Neuronal stem cell (in vitro differentiated cells): Measurements from ENCODE around the gene IPO4.

Experiments used
- DNase-seq: peaks from one replicate; pipeline ENCODE4 v3.0.0-alpha.2; 2013; ENCODE audit warnings: low spot score
- H2AFZ ChIP-seq: one replicate; pipeline ENCODE4 v1.6.1; 2013; ENCODE audit warnings: mild to moderate bottlenecking, low read length, inconsistent platforms
- H2AK5ac ChIP-seq: 2 replicates; pipeline ENCODE4 v1.6.1; 2013; ENCODE audit warnings: low read depth, mild to moderate bottlenecking, inconsistent platforms, low read length, moderate library complexity, mixed read lengths
- H2BK120ac ChIP-seq: 2 replicates; pipeline ENCODE4 v1.6.1; 2013; ENCODE audit warnings: low read depth, mild to moderate bottlenecking, inconsistent platforms, low read length, moderate library complexity, mixed read lengths
- H2BK12ac ChIP-seq: one replicate; pipeline ENCODE4 v1.6.1; 2013; ENCODE audit warnings: low read length, inconsistent platforms
- H2BK15ac ChIP-seq: 2 replicates; pipeline ENCODE4 v1.6.1; 2013; ENCODE audit warnings: mild to moderate bottlenecking, low read length, inconsistent platforms, mixed read lengths
- H2BK5ac ChIP-seq: one replicate; pipeline ENCODE4 v1.6.1; 2013; ENCODE audit warnings: inconsistent platforms, mild to moderate bottlenecking, low read length, moderate library complexity
- H3K14ac ChIP-seq: one replicate; pipeline ENCODE4 v1.6.1; 2013; ENCODE audit warnings: low read length, inconsistent platforms
- H3K18ac ChIP-seq: 2 replicates; pipeline ENCODE4 v1.6.1; 2013; ENCODE audit warnings: low read length, inconsistent platforms
- H3K23ac ChIP-seq: 2 replicates; pipeline ENCODE4 v1.6.1; 2013; ENCODE audit warnings: low read depth, mild to moderate bottlenecking, mixed read lengths, low read length, inconsistent platforms; ENCODE audit not compliant: poor library complexity
- H3K27ac ChIP-seq: replicated peaks from 3 replicates; pipeline ENCODE4 v1.5.1; 2013; ENCODE audit warnings: low read length, inconsistent platforms
- H3K27me3 ChIP-seq, 3 experiments: 2 replicates each; pipeline ENCODE4 v1.6.1; 2013; ENCODE audit warnings: low read length in 3 of 3, mild to moderate bottlenecking in 2 of 3, inconsistent platforms in 1 of 3, low read depth in 1 of 3, mixed read lengths in 1 of 3, moderate library complexity in 1 of 3; ENCODE audit not compliant: control insufficient read depth in 3 of 3, insufficient read depth in 3 of 3
- H3K36me3 ChIP-seq, 2 donors: replicated peaks in 1 of 2; 2 replicates each; pipeline ENCODE4 v1.6.1; 2013; ENCODE audit warnings: low read length in 2 of 2; ENCODE audit not compliant: control insufficient read depth in 2 of 2, insufficient read depth in 2 of 2
- H3K4ac ChIP-seq: 2 replicates; pipeline ENCODE4 v1.6.1; 2013; ENCODE audit warnings: inconsistent platforms, mild to moderate bottlenecking, low read length, moderate library complexity
- H3K4me1 ChIP-seq, 2 donors: 1 replicate in 1 of 2; 2 replicates in 1 of 2; pipeline ENCODE4 v1.6.1; 2013; ENCODE audit warnings: low read length in 2 of 2, low read depth in 1 of 2; ENCODE audit not compliant: control insufficient read depth in 2 of 2, insufficient read depth in 1 of 2
- H3K4me2 ChIP-seq: one replicate; pipeline ENCODE4 v1.6.1; 2013; ENCODE audit warnings: mild to moderate bottlenecking, low read length, inconsistent platforms; ENCODE audit not compliant: insufficient read depth, poor library complexity, severe bottlenecking
- H3K4me3 ChIP-seq, 2 donors: 2 replicates each; pipeline ENCODE4 v1.5.1; 2013; ENCODE audit warnings: low read length in 2 of 2, mild to moderate bottlenecking in 2 of 2, inconsistent platforms in 1 of 2, moderate library complexity in 1 of 2
- H3K79me1 ChIP-seq: one replicate; pipeline ENCODE4 v1.6.1; 2013; ENCODE audit warnings: low read depth, mild to moderate bottlenecking, inconsistent platforms, low read length, moderate library complexity
- H3K9ac ChIP-seq: one replicate; pipeline ENCODE4 v1.6.1; 2013; ENCODE audit warnings: mild to moderate bottlenecking, low read depth, low read length, inconsistent platforms; ENCODE audit not compliant: poor library complexity
- H3K9me3 ChIP-seq, 2 donors: replicated peaks in 1 of 2; 2 replicates each; pipeline versions ENCODE3 to v1.6.1; 2013; ENCODE audit warnings: low read length in 2 of 2, mild to moderate bottlenecking in 2 of 2, inconsistent platforms in 1 of 2, low read depth in 1 of 2, mixed read lengths in 1 of 2, moderate library complexity in 1 of 2; ENCODE audit not compliant: control insufficient read depth in 2 of 2, insufficient read depth in 1 of 2
- H4K8ac ChIP-seq: one replicate; pipeline ENCODE4 v1.6.1; 2013; ENCODE audit warnings: low read depth, mild to moderate bottlenecking, inconsistent platforms, low read length, moderate library complexity
- H4K91ac ChIP-seq: one replicate; pipeline ENCODE4 v1.6.1; 2013; ENCODE audit warnings: low read length, low read depth, mild to moderate bottlenecking, inconsistent platforms; ENCODE audit not compliant: poor library complexity
- WGBS, 2 donors: extraction: QIAGEN DNeasy Blood & Tissue Kit; methylation state at CpG; one replicate each; pipeline ENCODE4 v1.1.7; 2013; ENCODE audit warnings: missing lambda C conversion rate in 2 of 2, mixed read lengths in 1 of 2; ENCODE audit not compliant: insufficient read length in 2 of 2, insufficient replicate concordance in 1 of 2; ENCODE audit errors: extremely low coverage in 2 of 2; 5-methylcytosine and 5-hydroxymethylcytosine counted together

The IPO4 gene

DNA sequence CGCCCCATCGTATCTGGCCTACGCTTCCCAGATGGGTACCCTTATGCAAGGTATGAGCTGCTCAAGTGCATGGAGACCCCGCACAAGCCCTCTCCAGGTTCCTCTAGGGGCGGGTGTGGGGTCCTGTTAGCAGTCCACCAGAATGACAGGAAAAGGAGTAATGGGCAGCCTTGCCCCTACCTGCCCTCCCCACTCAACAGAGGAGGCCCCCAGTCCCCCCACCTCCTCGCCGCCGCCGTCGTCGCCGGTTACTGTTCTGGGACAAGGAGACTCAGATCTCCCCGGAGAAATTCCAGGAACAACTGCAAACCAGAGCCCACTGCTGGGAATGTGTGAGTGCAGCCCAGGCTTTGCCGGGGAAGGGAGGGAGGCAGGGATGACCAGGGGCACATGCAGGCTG is 10.7 kb downstream of the IPO4 start:
- Histone ChIP-seq H3K14ac (no peak overlapping the region), H2BK5ac (peak overlapping the region; percentile 39), H3K23ac (no peak overlapping the region), H2AK5ac (no peak overlapping the region), H3K4me1 (peaks cover 0 to 3% of the 10 kb centered on the region in 2 donors), H3K9ac (no peak overlapping the region), H3K27ac (no peak overlapping the region), H4K91ac (no peak overlapping the region), H2BK120ac (no peak overlapping the region), H3K4ac (no peak overlapping the region), H3K4me2 (no peak overlapping the region), H3K4me3 (no peak overlapping the region), H3K79me1 (peaks cover 6% of the 10 kb centered on the region), H3K9me3 (no peaks in the 10 kb centered on the region), H3K18ac (no peak overlapping the region), H4K8ac (peak overlapping the region; percentile 17), H2AFZ (no peak overlapping the region), H2BK15ac (no peak overlapping the region), H2BK12ac (no peak overlapping the region), H3K36me3 (peaks cover 58 to 70% of the 10 kb centered on the region in 2 donors), H3K27me3 (no peaks in the 10 kb centered on the region)
- DNase-seq = no peak
- no CpG with 5 or more reads among the region's 14 CpGs for WGBS, 2 donors

DNA sequence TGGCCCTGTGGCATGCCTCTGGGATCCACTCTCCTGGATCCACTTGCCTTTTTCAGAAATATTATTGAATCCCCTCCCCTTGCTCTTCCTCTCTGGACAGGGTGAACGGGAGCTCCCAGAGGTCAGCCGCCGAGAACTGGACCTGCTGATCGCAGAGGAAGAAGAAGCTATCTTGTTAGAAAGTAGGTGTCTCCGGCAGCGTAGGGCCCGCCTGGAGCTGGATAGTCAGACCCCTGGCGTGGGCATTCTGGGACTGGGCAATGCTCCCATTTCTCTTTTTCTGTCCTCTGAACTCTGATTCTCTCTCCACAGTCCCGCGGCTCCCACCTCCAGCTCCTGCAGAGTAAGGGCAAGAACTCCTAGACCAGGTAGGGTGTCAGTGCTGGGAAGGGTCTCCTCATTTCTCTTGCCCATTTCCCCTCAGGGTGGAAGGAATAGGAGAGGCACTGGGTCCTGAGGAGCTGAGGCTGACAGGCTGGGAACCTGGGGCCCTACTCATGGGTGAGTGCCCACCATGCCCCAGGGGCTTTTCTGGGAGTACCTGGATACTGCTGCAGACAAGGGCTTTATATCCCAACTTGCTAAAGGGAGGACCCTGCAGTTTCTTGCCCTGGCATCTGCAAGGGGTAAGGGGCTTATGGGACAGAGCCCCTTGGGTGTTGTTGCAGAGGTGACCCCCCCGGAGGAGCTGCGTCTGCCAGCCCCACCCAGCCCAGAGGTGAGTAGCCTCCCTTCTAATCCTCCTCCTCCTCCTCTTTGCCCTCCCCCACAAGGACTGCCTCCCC is 11.4 kb downstream of the IPO4 start:
- peak overlapping the region; percentile 39 for H2BK5ac ChIP-seq
- peaks cover 0 to 7% of the 10 kb centered on the region in 2 donors for H3K4me1 ChIP-seq
- no peak overlapping the region for H2BK120ac ChIP-seq
- H3K23ac ChIP-seq = no peak overlapping the region
- no peak overlapping the region for H2BK15ac ChIP-seq
- H3K9ac ChIP-seq = no peak overlapping the region
- H3K79me1 ChIP-seq = peaks cover 11% of the 10 kb centered on the region
- no peaks in the 10 kb centered on the region for H3K9me3 ChIP-seq
- H3K36me3 ChIP-seq = peaks cover 51 to 64% of the 10 kb centered on the region in 2 donors
- no peak for DNase-seq
- H4K8ac ChIP-seq = no peak overlapping the region
- no peak overlapping the region for H3K18ac ChIP-seq
- no peak overlapping the region for H4K91ac ChIP-seq
- H3K27ac ChIP-seq = no peak overlapping the region
- H3K4me2 ChIP-seq = no peak overlapping the region
- no peak overlapping the region for H3K4me3 ChIP-seq
- no peak overlapping the region for H2AK5ac ChIP-seq
- no peak overlapping the region for H3K14ac ChIP-seq
- no peak overlapping the region for H3K4ac ChIP-seq
- no peak overlapping the region for H2BK12ac ChIP-seq
- no peaks in the 10 kb centered on the region for H3K27me3 ChIP-seq
- H2AFZ ChIP-seq = no peak overlapping the region
- WGBS, 2 donors = no CpG with 5 or more reads among the region's 12 CpGs

DNA sequence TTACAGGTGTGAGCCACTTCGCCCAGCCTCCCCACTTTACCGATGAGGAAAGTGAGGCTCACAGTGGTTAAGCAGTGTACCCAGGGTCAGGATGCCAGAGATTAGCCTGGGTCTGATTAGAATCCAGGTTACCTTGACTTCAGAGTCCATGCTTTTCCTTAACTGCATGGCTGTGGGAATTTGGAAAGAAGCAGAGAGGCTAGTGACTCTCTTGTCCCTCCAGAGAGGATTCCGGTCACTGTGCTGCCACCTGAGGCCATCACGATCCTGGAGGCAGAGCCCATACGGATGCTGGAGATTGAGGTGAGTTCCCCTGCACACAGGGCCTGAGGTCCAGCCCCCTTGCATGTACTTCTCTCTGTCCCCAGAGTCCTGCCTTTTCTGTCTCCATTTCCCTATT is 12.0 kb downstream of the IPO4 start:
- no peak overlapping the region for H2AFZ ChIP-seq
- WGBS, 2 donors = no CpG with 5 or more reads among the region's 5 CpGs
- H3K36me3 ChIP-seq = peaks cover 45 to 60% of the 10 kb centered on the region in 2 donors
- no peak overlapping the region for H3K14ac ChIP-seq
- DNase-seq = no peak
- peak overlapping the region; percentile 17 for H3K27ac ChIP-seq
- no peak overlapping the region for H2BK15ac ChIP-seq
- H2BK5ac ChIP-seq = no peak overlapping the region
- H4K8ac ChIP-seq = no peak overlapping the region
- no peak overlapping the region for H3K4me2 ChIP-seq
- no peak overlapping the region for H2AK5ac ChIP-seq
- H3K79me1 ChIP-seq = peaks cover 14% of the 10 kb centered on the region
- no peak overlapping the region for H3K18ac ChIP-seq
- H3K9ac ChIP-seq = no peak overlapping the region
- no peaks in the 10 kb centered on the region for H3K27me3 ChIP-seq
- no peak overlapping the region for H3K4ac ChIP-seq
- H3K4me3 ChIP-seq = no peak overlapping the region
- H2BK12ac ChIP-seq = no peak overlapping the region
- H4K91ac ChIP-seq = no peak overlapping the region
- H3K23ac ChIP-seq = no peak overlapping the region
- H3K4me1 ChIP-seq = peaks cover 0 to 8% of the 10 kb centered on the region in 2 donors
- no peak overlapping the region for H2BK120ac ChIP-seq
- no peaks in the 10 kb centered on the region for H3K9me3 ChIP-seq

DNA sequence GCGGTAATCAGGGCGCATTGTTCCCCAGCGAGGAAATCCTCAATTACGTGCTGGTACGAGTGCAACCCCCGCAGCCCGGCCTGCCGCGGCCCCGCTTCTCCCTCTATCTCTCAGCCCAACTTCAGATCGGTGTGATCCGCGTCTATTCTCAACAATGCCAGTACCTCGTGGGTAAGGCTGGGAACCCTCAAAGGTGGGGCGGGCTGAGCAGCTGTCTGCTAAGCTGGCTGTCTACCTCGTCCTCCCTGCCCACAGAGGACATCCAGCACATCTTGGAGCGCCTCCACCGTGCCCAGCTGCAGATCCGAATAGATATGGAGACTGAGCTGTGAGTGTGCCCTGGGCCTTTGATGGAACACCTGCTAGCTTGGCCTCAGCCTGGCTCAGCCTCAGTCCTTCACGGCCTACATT is 15.7 kb downstream of the IPO4 start:
- peaks cover 9% of the 10 kb centered on the region for H3K79me1 ChIP-seq
- H4K91ac ChIP-seq = no peak overlapping the region
- H2BK120ac ChIP-seq = no peak overlapping the region
- H3K9me3 ChIP-seq = no peaks in the 10 kb centered on the region
- H2AK5ac ChIP-seq = peak overlapping the region; percentile 99
- no peak overlapping the region for H2BK12ac ChIP-seq
- WGBS, 2 donors = no CpG with 5 or more reads among the region's 20 CpGs
- H3K27me3 ChIP-seq = no peaks in the 10 kb centered on the region
- peak overlapping the region; percentile 64 for H3K9ac ChIP-seq
- peak overlapping the region in 1 of 2 donors; percentile 91 for H3K4me3 ChIP-seq
- H2AFZ ChIP-seq = no peak overlapping the region
- no peak overlapping the region for H3K27ac ChIP-seq
- H3K4me2 ChIP-seq = peak overlapping the region; percentile 92
- H3K36me3 ChIP-seq = peaks cover 7 to 26% of the 10 kb centered on the region in 2 donors
- H3K18ac ChIP-seq = no peak overlapping the region
- peak overlapping the region; percentile 9 for H3K14ac ChIP-seq
- H2BK15ac ChIP-seq = peak overlapping the region; percentile 65
- H3K4ac ChIP-seq = no peak overlapping the region
- no peak for DNase-seq
- no peak overlapping the region for H2BK5ac ChIP-seq
- peaks cover 0 to 8% of the 10 kb centered on the region in 2 donors for H3K4me1 ChIP-seq
- H3K23ac ChIP-seq = peak overlapping the region; percentile 61
- H4K8ac ChIP-seq = no peak overlapping the region
